Activated effector memory CD4-positive, alpha-beta T cell treated with Interleukin-2 at 50 U/mL for 16 hours (primary cell): ENCODE measurements around the gene RFXAP.

Source experiments
- DNase-seq: peaks from one replicate; pipeline ENCODE4 v3.0.0-alpha.2; 2020

The RFXAP gene

DNA sequence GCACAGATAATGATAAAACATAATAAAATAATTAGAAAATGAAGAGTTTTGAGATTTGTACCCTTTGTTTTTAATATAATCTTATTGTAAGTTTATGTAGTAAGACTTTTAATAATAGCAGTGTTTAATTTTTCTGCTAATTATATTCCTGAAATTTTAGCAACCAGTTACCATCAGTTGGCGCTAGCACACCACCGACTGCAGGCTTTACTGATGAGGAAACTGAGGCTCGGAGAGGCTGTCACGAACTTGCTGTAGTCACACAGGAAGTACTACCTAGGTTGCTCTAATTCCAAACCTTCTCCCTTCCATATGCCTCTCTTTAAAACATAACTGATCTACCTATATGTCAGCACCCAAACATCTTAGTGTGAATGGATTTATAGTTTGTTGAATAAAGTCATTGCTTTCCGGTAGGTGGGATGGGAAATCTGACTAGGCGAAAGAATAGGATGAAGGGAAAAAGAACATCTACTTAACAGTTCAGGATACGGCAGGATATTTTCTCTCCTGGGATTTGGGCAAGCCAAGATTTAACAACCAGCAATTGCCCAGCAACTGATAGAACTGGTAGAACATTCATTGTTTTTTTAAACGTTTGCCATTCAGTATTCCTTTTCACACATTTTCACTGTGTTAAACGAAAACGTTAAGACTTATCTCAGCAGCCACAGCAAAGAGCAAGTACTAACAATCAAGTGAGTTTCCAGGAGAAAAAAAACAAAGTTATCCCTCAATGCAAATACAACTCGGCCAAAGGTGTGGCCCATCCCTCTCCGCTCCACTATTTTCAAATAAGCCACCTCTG is 822 bp upstream of the RFXAP start:
- DNase-seq: no peak

- DNase-seq: no peak
Measured at GRCh38 chr13:36819739-36820090, 693 bp downstream of the RFXAP start.

- no peak for DNase-seq
Measured at GRCh38 chr13:36820222-36820621, 1.2 kb downstream of the RFXAP start.

GRCh38 chr13:36822785-36823184 is 3.8 kb downstream of the RFXAP start:
- no peak for DNase-seq

DNA sequence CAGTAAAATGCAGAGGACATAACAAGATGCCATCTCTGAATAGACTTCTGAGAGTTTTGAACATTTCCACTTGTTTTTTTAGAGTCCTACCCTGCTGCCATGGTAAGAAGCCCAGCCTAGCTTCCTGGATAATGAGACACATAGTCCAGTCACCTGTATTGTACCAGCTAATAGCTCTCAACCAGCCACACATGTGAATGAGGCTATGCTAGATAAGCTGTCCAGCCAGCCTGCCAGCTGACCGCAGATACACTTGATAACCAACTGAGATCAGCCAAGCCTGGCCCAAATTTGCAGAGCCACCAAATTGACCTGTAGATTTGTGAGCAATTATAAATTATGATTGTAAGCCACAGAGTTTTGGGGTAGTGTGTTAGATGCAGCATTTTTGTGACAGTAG is 10.7 kb downstream of the RFXAP start:
- DNase-seq: no peak

DNA sequence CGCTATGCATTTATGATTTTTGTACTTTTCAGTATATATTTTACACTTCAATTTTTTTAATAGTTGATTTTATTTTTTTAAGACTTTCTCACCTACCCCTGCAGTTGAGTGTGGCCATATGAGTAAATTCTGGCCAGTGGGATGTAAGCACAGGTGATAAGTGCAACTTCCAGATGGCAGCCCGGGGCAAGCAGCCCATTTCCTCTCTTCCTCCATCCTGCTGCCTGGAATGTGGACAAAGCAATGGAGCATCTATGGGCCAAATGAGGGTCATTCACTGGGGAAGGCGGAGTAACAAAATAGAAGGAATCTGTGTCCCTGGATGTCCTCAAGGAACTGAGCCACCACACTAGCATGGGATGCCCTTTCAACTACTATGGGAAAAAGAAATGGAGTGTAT is 12.3 kb downstream of the RFXAP start:
- no peak for DNase-seq

GRCh38 chr13:36834299-36834698 is 15.3 kb downstream of the RFXAP start:
- DNase-seq: no peak

DNA sequence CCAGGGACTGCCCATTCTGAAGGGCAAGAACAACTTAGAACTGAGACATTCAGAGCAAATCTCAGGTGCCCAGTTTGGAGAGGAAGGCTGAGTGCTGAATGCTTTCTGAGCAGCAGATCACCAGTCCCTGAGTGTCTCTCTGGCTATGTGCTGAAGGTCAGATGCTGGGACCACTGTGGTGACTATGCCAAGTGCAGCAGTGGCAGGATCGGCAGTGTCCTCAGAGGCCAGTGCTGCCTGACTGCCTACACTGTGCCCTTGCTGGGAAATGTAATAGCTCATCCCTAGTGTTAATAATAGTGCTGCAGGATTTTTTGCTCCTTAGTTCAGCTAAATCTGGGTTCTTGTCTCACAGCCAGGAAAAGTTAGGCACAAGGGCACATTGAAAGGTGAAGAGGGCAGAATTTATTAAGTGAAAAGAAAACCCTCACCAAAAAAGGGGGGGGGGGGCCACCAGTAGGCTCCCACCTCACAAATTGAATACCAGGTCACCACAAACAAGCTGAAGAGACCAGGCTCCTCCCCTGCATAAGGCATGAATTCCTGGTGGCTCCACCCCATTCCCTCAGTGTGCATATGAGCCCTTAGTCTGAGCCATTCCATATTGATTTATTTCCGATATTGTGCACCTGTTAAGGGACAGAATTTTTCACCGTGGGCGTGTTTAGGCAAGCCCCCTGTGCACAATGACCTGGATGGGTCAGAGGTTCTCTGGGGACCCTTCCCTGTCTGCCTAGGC is 18.5 kb downstream of the RFXAP start:
- DNase-seq: no peak

GRCh38 chr13:36839281-36839680 is 20.3 kb downstream of the RFXAP start:
- DNase-seq: no peak

DNA sequence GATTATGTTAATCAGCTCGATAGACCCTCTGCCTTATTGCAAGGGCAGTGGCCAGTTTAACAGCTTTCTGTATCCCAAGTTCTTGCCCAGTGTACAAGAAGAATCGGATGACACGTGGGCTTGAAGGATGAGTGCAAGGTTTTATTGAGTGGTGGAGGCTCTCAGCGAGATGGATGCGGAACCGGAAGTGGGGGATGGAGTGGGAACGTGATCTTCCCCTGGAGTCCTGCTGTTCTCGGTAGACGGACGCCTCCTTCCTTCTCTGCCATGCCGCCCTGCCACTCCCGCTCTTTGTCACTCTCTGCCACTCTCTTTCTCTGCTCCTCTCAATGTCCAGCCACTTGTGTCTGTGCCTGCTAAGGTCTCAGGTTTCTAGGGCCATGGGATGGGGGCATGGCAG is 21.0 kb downstream of the RFXAP start:
- no peak for DNase-seq

DNA sequence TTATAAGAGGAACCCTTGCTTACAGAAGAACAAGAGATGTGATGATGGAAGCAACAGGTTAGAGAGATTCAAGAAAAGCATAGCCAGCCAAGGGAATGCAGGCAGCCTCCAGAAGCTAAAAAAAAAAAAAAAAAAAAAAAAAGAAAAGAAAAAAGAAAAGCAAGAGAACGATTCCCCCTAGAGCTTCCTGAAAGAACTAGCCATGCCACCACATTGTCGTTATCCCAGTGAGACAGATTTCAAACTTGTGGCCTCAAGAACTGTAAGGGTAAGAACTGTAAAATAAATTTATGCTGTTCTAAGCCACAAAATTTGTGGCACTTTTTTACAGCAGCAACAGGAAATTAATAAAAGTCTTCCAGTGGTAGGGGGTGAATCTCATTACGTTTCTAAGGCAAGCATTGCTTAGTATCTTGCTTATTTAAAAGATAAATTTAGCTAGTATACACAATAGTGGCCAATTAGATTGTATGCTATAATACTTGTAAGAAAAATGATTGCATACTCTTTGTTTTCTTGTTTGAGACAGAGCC is 21.8 kb downstream of the RFXAP start:
- DNase-seq: no peak

DNA sequence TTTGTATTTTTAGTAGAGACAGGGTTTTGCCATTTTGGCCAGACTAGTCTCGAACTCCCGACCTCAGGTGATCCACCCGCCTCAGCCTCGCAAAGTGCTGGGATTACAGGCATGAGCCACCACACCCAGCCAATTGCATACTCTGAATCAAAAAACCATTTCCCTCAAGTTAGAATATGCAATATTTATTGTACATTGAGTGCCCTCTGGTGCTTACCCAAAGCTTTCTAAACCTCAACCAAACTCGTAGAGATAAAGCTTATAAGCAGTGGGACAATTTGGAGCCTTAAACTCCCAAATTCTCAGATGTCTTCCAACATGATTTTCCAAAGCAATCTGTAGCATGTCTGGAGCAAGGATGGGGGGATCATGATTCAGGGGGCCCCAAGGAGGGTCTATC is 22.4 kb downstream of the RFXAP start:
- DNase-seq: no peak

DNA sequence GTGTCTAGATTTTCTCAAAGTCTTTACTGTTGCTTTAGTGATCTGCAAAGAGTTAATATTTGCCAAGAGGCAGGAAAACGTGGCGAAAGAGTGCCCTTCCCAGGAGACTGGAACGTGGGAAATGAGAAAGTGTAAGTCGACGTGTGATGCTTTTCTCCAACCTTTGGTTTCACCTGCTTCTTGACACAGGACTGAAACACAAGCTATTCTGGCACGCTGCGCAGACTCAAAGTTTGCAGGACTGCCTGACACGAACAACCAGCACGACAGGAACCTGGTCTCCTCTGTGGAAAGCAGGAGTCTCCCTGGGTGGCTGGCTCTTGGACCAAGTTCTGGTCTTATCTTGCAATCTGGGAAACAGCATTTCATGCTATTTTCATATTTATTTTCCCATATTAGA is 28.6 kb downstream of the RFXAP start:
- no peak for DNase-seq

DNA sequence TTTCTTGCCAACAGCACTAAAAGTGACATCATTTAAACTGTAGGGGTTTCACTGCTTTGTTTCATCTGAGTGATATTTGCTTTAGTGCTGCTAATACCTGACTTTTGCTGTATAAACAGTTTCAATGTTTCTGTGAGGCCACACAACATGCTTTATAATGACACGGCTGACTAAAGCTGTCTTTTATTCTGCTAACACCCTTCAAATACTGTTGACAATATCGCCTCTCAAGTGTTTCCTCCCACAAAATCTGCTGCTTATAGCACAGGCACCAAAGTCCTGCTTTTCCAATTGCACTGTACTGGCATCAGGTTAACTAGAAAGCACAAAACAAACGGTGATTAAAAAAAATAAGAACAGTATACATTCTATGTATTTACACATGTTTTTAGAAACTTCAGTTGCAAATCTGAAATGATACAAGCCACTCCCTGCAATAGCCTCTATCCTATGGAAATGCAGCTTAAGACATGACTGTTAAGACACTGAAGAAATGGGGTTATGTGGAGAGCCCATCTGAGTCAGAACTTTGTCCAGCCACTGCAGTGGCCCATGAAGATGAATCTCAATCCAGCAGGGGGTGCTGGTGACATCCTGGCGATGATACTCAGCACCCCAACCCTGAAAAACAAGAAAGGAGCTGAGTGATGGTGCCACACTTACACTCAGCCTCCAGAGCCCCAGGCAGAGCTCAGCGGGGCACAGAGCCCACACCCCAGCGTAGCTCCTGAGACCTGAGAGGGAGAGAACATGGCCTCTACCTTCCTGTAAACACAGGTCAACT is 29.4 kb downstream of the RFXAP start:
- DNase-seq: no peak

DNA sequence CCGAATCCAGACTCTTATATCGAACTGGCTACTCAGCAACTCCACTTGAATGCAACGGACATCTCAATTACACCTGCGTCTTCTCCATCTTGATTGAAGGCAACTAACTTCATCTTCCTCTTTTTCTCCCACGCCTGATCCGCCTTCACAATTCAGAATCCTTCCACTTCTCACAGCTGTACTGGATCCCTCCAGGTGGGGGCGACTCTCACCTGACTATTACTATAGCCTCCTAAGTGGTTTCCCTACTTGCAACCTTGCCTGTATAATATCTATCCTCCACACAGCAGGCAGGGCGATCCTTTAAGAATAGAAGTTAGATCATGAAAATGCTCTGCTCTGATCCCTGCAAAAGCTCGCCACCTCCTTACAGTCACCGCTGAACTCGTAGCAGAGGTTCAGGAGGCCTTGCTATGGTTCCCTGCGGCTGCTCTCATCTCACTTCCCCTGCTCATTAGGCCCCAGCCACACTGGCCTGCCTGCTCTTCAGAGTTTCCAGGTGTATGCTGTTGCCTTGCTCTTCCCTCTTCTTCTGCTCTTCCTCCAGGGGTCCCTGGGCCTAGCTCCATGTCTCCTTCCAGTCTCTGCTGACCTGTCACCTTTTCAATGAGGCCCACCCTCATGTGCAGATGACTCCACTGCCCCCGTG is 31.9 kb downstream of the RFXAP start:
- DNase-seq: no peak

DNA sequence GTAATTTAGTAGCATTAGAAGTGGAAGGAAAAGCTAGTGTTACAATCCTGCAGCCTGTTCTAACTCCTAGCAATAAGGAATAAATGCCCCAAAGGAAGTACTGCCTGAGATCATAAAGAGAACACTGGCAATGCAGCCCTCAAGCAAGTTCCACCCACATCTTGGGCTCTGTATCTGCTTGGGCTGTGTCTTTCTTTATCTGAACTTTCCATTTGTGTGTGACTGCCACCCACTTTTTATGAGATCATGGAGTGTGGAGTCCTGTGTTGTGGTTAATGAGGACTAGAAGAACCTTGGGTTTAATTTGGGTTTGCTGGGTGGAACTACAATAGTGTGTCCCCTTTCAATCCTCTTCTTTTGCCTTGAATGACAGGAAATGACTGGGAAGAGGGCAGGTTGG is 38.2 kb downstream of the RFXAP start:
- no peak for DNase-seq

DNA sequence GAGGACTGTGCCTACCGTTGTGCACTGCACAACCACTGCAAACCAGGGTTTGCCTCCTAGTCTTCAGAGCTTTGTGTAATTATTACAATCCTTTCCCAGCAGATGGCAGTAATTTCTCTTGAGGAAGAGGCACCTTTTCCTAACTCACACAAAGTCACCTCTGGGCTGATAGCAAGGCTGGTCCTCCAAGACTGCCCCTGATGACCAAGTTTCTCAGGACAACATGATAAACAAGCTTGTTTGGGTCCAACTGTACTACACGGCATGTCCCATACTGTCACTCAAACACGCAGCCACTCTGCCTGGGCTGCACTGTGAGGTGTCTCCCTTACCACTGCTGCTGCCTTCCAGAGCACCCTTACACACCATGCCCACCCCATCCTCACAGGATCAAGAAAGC is 39.3 kb downstream of the RFXAP start:
- no peak for DNase-seq

- DNase-seq: no peak
Measured at GRCh38 chr13:36859259-36859658, 40.2 kb downstream of the RFXAP start.

- no peak for DNase-seq
Measured at GRCh38 chr13:36862002-36862685, 43.1 kb downstream of the RFXAP start.

DNA sequence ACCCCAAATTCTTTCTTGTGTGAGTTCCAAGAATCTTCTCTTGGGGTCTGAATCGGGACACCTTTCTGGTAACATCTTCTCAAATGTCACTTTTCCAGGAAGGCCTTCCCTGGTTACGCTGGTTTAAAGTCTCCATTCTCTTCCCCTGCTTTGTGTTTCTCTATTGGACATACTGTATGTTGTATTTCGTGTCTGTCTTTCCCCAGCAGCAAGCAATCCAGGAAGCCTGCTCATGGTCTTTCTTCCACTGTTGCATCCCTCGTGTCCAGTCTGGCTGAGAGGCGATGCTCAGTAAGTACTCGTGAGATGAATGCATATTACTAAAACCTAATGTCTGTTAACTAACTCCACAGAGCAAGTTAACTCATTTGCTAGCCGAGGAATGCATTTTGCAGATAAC is 43.7 kb downstream of the RFXAP start:
- no peak for DNase-seq

DNA sequence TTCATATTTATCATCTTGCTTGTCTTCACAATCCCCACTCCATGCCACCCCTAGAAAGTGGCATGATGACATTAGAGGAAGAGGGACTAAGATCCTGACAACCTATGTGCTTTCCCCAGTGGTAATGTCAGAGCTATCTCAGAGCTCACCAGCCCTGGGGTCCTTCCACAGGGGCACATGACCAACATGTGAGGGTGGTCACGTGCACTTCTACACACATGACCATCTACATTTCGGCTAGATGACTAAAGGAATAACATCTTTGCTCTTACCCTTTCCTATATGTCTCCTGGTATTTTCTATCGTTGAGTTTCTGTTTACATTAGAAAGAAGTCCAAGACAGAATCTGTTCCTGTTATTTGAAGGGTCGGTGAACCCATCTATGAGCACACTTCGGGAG is 46.2 kb downstream of the RFXAP start:
- no peak for DNase-seq

- DNase-seq: no peak
Measured at GRCh38 chr13:36866232-36866631, 47.2 kb downstream of the RFXAP start.
